H9 (cell line): ENCODE measurements around the gene MSN. TPM values are rescaled to one million over a fixed set of nuclear protein-coding genes. Genes with fewer than 3 reads are reported as not detected.

Source experiments
- DNase-seq: peaks from one replicate; pipeline ENCODE4 v3.0.0-alpha.2; 2017
- H2AFZ ChIP-seq: one replicate; pipeline ENCODE4 v1.6.1; 2013; ENCODE audit warnings: mild to moderate bottlenecking, low read length, control low read depth, moderate library complexity
- H2AK5ac ChIP-seq: 2 replicates; pipeline ENCODE4 v1.6.1; 2013; ENCODE audit warnings: low read length, control low read depth, mixed read lengths; ENCODE audit not compliant: insufficient read length
- H2BK120ac ChIP-seq: one replicate; pipeline ENCODE4 v1.6.1; 2013; ENCODE audit warnings: low read depth, mild to moderate bottlenecking, low read length, control low read depth, inconsistent platforms; ENCODE audit not compliant: poor library complexity, severe bottlenecking
- H2BK12ac ChIP-seq: 2 replicates; pipeline ENCODE4 v1.6.1; 2013; ENCODE audit warnings: low read length, control low read depth, mixed read lengths, low read depth; ENCODE audit not compliant: insufficient read length
- H2BK15ac ChIP-seq: 2 replicates; pipeline ENCODE4 v1.6.1; 2013; ENCODE audit warnings: low read depth, low read length, control low read depth
- H2BK20ac ChIP-seq: one replicate; pipeline ENCODE4 v1.6.1; 2013; ENCODE audit warnings: low read depth, mild to moderate bottlenecking, low read length, control low read depth, inconsistent platforms; ENCODE audit not compliant: poor library complexity, severe bottlenecking
- H2BK5ac ChIP-seq: 2 replicates; pipeline ENCODE4 v1.6.1; 2013; ENCODE audit warnings: low read length, control low read depth, mixed read lengths; ENCODE audit not compliant: insufficient read length
- H3K14ac ChIP-seq: 2 replicates; pipeline ENCODE4 v1.6.1; 2013; ENCODE audit warnings: low read length, control low read depth; ENCODE audit not compliant: insufficient read depth
- H3K18ac ChIP-seq: 2 replicates; pipeline ENCODE4 v1.6.1; 2013; ENCODE audit warnings: low read depth, mild to moderate bottlenecking, mixed read lengths, low read length, control low read depth; ENCODE audit not compliant: insufficient read length
- H3K23ac ChIP-seq: 2 replicates; pipeline ENCODE4 v1.6.1; 2013; ENCODE audit warnings: low read length, control low read depth, mixed read lengths, low read depth; ENCODE audit not compliant: insufficient read length
- H3K23me2 ChIP-seq: 2 replicates; pipeline ENCODE4 v1.6.1; 2013; ENCODE audit warnings: low read depth, mild to moderate bottlenecking, mixed read lengths, low read length, control low read depth; ENCODE audit not compliant: insufficient read length, poor library complexity, severe bottlenecking
- H3K27ac ChIP-seq: 2 replicates; pipeline ENCODE4 v1.5.1; 2013; ENCODE audit warnings: low read length, control low read depth, mixed read lengths, low read depth; ENCODE audit not compliant: insufficient read length
- H3K27me3 ChIP-seq: 2 replicates; pipeline ENCODE4 v1.6.1; 2013; ENCODE audit warnings: low read length, control low read depth, inconsistent platforms; ENCODE audit not compliant: insufficient read depth
- H3K4ac ChIP-seq: 2 replicates; pipeline ENCODE4 v1.6.1; 2013; ENCODE audit warnings: low read depth, mild to moderate bottlenecking, control low read depth, inconsistent platforms, low read length, moderate library complexity
- H3K4me1 ChIP-seq: 2 replicates; pipeline ENCODE4 v1.6.1; 2013; ENCODE audit warnings: low read length, control low read depth, inconsistent platforms; ENCODE audit not compliant: insufficient read depth
- H3K4me2 ChIP-seq: 2 replicates; pipeline ENCODE4 v1.6.1; 2013; ENCODE audit warnings: low read length, control low read depth, mixed read lengths; ENCODE audit not compliant: insufficient read length, insufficient read depth
- H3K56ac ChIP-seq: 2 replicates; pipeline ENCODE4 v1.6.1; 2013; ENCODE audit warnings: low read depth, mild to moderate bottlenecking, mixed read lengths, low read length, control low read depth; ENCODE audit not compliant: insufficient read length
- H3K79me1 ChIP-seq: 2 replicates; pipeline ENCODE4 v1.6.1; 2013; ENCODE audit warnings: low read depth, mild to moderate bottlenecking, moderate library complexity, low read length, control low read depth, inconsistent platforms; ENCODE audit not compliant: insufficient read depth, poor library complexity, severe bottlenecking
- H3K79me2 ChIP-seq: 2 replicates; pipeline ENCODE4 v1.6.1; 2013; ENCODE audit warnings: low read length, control low read depth, inconsistent platforms; ENCODE audit not compliant: insufficient read depth
- H3K9ac ChIP-seq: 2 replicates; pipeline ENCODE4 v1.6.1; 2013; ENCODE audit warnings: low read length, control low read depth, mixed read lengths; ENCODE audit not compliant: insufficient read length; ENCODE audit errors: extremely low read depth
- H3K9me3 ChIP-seq: one replicate; pipeline ENCODE4 v1.6.1; 2013; ENCODE audit warnings: low read depth, low read length, inconsistent platforms; ENCODE audit not compliant: control insufficient read depth
- H3T11ph ChIP-seq: one replicate; pipeline ENCODE4 v1.6.1; 2013; ENCODE audit warnings: mild to moderate bottlenecking, low read length, control low read depth, inconsistent platforms
- H4K20me1 ChIP-seq: one replicate; pipeline ENCODE4 v1.6.1; 2013; ENCODE audit not compliant: control insufficient read depth, insufficient read length, insufficient read depth
- H4K5ac ChIP-seq: 2 replicates; pipeline ENCODE4 v1.6.1; 2013; ENCODE audit warnings: low read depth, mild to moderate bottlenecking, mixed read lengths, low read length, control low read depth; ENCODE audit not compliant: insufficient read length
- H4K8ac ChIP-seq: replicated peaks from 2 replicates; pipeline ENCODE4 v1.6.1; 2013; ENCODE audit warnings: low read length, control low read depth, mixed read lengths, low read depth; ENCODE audit not compliant: insufficient read length
- H4K91ac ChIP-seq: 2 replicates; pipeline ENCODE4 v1.6.1; 2013; ENCODE audit warnings: low read depth, mild to moderate bottlenecking, moderate library complexity, mixed read lengths, low read length, control low read depth; ENCODE audit not compliant: insufficient read length
- H3K27ac Mint-ChIP-seq, 3 experiments: 2 replicates in 2 of 3; 3 replicates in 1 of 3; pipeline ENCODE4 v1.8.0; 2020 to 2021; ENCODE audit warnings: mixed read lengths in 3 of 3, mild to moderate bottlenecking in 1 of 3, moderate library complexity in 1 of 3
- H3K27me3 Mint-ChIP-seq: 2 replicates; pipeline ENCODE4 v1.8.0; 2021; ENCODE audit warnings: low read depth, mild to moderate bottlenecking, moderate library complexity, mixed read lengths
- H3K36me3 Mint-ChIP-seq, 3 experiments: 2 replicates in 2 of 3; 3 replicates in 1 of 3; pipeline ENCODE4 v1.8.0; 2020 to 2021; ENCODE audit warnings: low read depth in 3 of 3, mixed read lengths in 3 of 3; ENCODE audit not compliant: insufficient read depth in 1 of 3
- H3K4me1 Mint-ChIP-seq, 2 experiments: 2 replicates each; pipeline ENCODE4 v1.8.0; 2020; ENCODE audit warnings: mixed read lengths in 2 of 2
- H3K4me3 Mint-ChIP-seq, 2 experiments: 2 replicates in 1 of 2; 3 replicates in 1 of 2; pipeline ENCODE4 v1.8.0; 2020 to 2021; ENCODE audit warnings: mild to moderate bottlenecking in 2 of 2, mixed read lengths in 2 of 2, moderate library complexity in 1 of 2
- H3K9me3 Mint-ChIP-seq, 2 experiments: 2 replicates in 1 of 2; 3 replicates in 1 of 2; pipeline ENCODE4 v1.8.0; 2020; ENCODE audit warnings: mild to moderate bottlenecking in 2 of 2, mixed read lengths in 2 of 2, moderate library complexity in 1 of 2
- WGBS: extraction: QIAGEN DNeasy Blood & Tissue Kit; methylation state at CpG from one replicate; pipeline ENCODE4 v1.1.7; 2013; ENCODE audit warnings: missing lambda C conversion rate, low lambda C conversion rate, mixed read lengths; ENCODE audit not compliant: insufficient read length; ENCODE audit errors: extremely low coverage; 5-methylcytosine and 5-hydroxymethylcytosine counted together
- total RNA-seq: library from RNA; stranded (reverse); gene quantifications from 2 replicates; pipeline ENCODE4 v1.2.1, GENCODE V29; 2021
- TF ChIP-seq, protein P1 (sequence below): fragments of 200-600 bp; sonication (generic); conservative IDR thresholded peaks from 3 replicates; pipeline ENCODE4 v1.8.0; 2021; ENCODE audit warnings: antibody characterized with exemption, mild to moderate bottlenecking

Gene MSN
- total RNA-seq, 1 experiment from 2014 or later = 126 TPM

DNA sequence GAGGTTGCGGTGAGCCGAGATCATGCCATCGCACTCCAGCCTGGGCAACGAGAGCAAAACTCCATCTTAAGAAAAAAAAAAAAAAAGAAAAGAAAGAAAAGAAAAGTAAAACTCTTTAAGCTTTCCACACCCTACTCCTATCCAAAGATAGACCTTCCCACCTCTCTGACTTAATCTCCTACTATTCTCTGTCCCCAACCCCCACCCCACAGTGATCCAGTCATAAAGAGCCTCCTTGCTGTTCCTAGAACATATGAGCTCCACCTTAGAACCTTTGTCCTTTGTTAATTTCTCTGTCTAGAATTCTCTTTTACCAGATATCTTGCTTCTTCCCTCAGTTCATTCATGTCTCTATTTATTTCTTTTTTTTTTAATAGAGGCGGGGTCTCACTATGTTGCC lies 30.1 kb upstream of the MSN start:
- H2BK5ac ChIP-seq = no peak overlapping the region
- Mint-ChIP-seq H3K36me3 (peaks cover 0 to 7% (median 0%) of the 10 kb centered on the region in 3 experiments; a peak in 5 of 7 replicates), H3K4me3 (no peak overlapping the region), H3K4me1 (no peaks in the 10 kb centered on the region), H3K27me3 (no peaks in the 10 kb centered on the region; the same call in 1 of the 2 replicates), H3K27ac (no peak overlapping the region), H3K9me3 (peaks cover 58 to 72% of the 10 kb centered on the region in 2 experiments)
- H3K27me3 ChIP-seq = no peaks in the 10 kb centered on the region
- H3K4ac ChIP-seq = no peak overlapping the region
- H3K14ac ChIP-seq = no peak overlapping the region
- H3K18ac ChIP-seq = no peak overlapping the region
- H4K5ac ChIP-seq = no peak overlapping the region
- no peak overlapping the region for H2BK120ac ChIP-seq
- DNase-seq = no peak
- H3T11ph ChIP-seq = no peak overlapping the region
- H3K79me2 ChIP-seq = no peaks in the 10 kb centered on the region
- H2BK15ac ChIP-seq = no peak overlapping the region
- no CpG with 5 or more reads among the region's 5 CpGs for WGBS
- H3K9ac ChIP-seq = no peak overlapping the region
- no peak overlapping the region for H3K23ac ChIP-seq
- no peak overlapping the region for H2BK12ac ChIP-seq
- H2AFZ ChIP-seq = no peak overlapping the region
- H4K91ac ChIP-seq = no peak overlapping the region
- peaks cover 36% of the 10 kb centered on the region for H3K9me3 ChIP-seq
- no peak overlapping the region for H4K8ac ChIP-seq
- TF ChIP-seq, protein P1, sequence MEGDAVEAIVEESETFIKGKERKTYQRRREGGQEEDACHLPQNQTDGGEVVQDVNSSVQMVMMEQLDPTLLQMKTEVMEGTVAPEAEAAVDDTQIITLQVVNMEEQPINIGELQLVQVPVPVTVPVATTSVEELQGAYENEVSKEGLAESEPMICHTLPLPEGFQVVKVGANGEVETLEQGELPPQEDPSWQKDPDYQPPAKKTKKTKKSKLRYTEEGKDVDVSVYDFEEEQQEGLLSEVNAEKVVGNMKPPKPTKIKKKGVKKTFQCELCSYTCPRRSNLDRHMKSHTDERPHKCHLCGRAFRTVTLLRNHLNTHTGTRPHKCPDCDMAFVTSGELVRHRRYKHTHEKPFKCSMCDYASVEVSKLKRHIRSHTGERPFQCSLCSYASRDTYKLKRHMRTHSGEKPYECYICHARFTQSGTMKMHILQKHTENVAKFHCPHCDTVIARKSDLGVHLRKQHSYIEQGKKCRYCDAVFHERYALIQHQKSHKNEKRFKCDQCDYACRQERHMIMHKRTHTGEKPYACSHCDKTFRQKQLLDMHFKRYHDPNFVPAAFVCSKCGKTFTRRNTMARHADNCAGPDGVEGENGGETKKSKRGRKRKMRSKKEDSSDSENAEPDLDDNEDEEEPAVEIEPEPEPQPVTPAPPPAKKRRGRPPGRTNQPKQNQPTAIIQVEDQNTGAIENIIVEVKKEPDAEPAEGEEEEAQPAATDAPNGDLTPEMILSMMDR = no peak
- no peak overlapping the region for H3K56ac ChIP-seq
- no peak overlapping the region for H3K4me2 ChIP-seq
- no peak overlapping the region for H3K27ac ChIP-seq
- no peaks in the 10 kb centered on the region for H4K20me1 ChIP-seq
- H3K4me1 ChIP-seq = no peaks in the 10 kb centered on the region
- H3K23me2 ChIP-seq = no peaks in the 10 kb centered on the region
- H3K79me1 ChIP-seq = no peaks in the 10 kb centered on the region
- H2AK5ac ChIP-seq = no peak overlapping the region
- no peak overlapping the region for H2BK20ac ChIP-seq
